Ectodermal cell (in vitro differentiated cells): ENCODE data around the gene LOXL4.
"Not testable (repeated sequence)": the region's sequence is repeated elsewhere in the genome, so short reads cannot be mapped to it uniquely, and the experiment has no call there.

Experiments used
- H3K27ac ChIP-seq: 2 replicates; pipeline ENCODE4 v1.7.0; 2013; ENCODE audit warnings: mild to moderate bottlenecking, low read depth, low read length; ENCODE audit not compliant: insufficient read depth, poor library complexity, severe bottlenecking
- H3K27me3 ChIP-seq: 2 replicates; pipeline ENCODE4 v1.7.0; 2013; ENCODE audit warnings: mild to moderate bottlenecking, low read length; ENCODE audit not compliant: insufficient read depth, control insufficient read depth, poor library complexity, severe bottlenecking
- H3K36me3 ChIP-seq: one replicate; pipeline ENCODE4 v1.7.0; 2013; ENCODE audit warnings: low read length; ENCODE audit not compliant: control insufficient read depth, insufficient read depth
- H3K4me1 ChIP-seq: one replicate; pipeline ENCODE4 v1.7.0; 2013; ENCODE audit warnings: low read length; ENCODE audit not compliant: control insufficient read depth, insufficient read depth
- H3K4me3 ChIP-seq: 2 replicates; pipeline ENCODE4 v1.7.0; 2013; ENCODE audit warnings: low read depth, low read length, control low read depth; ENCODE audit not compliant: insufficient read depth
- H3K9me3 ChIP-seq: 2 replicates; pipeline ENCODE4 v1.7.0; 2013; ENCODE audit warnings: mild to moderate bottlenecking, low read length, moderate library complexity; ENCODE audit not compliant: control insufficient read depth
- WGBS, 2 experiments: methylation state at CpG; one replicate each; pipeline ENCODE4 v1.1.7; 2013; ENCODE audit warnings: missing lambda C conversion rate in 2 of 2; 5-methylcytosine and 5-hydroxymethylcytosine counted together

LOXL4 gene

DNA sequence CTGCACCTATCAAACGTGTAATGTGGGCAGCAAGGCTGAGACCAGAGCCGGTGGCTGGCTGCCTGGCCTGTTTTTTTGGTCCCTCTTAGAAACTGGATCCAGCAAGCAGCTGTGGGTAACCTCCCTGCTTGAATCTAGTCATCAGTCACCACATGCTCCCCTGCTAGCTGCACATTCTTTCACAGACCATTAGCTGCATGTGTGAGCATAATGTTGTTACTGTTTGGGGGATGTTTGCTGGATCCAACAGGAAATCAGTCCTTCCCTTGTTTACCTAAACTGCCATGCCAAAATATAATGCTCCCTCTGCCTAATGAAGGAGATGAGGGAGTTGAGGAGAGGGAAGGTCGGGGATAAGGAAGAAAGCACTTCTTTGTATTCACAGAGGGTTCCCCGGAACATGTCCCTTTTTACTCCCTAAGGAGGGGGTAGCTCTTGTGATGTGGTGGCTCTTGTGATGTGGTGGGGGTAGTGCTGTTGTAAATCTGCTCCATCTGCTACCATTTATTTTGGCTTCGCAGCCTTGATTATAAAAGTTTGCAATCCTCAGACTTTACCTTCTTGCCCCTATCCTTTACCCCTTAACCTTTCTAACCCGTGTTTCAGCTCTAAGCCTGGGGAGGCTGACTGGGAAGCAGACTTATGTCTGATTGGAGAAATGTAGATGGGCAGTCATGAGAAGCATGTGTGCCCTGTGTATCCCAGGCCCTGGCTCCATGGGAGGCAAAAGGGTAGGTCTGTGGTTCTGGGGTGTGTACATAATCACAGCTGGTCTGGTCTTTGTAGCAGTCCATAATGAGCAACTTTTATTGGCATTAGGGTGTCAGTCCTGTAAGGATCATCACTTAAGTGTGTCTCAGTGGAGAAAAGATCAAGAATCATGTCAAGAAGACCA, 20.8 kb downstream of the LOXL4 start:
- Histone ChIP-seq H3K9me3 (no peaks in the 10 kb centered on the region), H3K36me3 (peaks cover 3% of the 10 kb centered on the region), H3K27me3 (no peaks in the 10 kb centered on the region), H3K4me3 (no peak overlapping the region), H3K4me1 (no peaks in the 10 kb centered on the region), H3K27ac (no peak overlapping the region)
- 90% methylated on average over 5 to 6 of the region's 6 CpGs for WGBS, 2 experiments

DNA sequence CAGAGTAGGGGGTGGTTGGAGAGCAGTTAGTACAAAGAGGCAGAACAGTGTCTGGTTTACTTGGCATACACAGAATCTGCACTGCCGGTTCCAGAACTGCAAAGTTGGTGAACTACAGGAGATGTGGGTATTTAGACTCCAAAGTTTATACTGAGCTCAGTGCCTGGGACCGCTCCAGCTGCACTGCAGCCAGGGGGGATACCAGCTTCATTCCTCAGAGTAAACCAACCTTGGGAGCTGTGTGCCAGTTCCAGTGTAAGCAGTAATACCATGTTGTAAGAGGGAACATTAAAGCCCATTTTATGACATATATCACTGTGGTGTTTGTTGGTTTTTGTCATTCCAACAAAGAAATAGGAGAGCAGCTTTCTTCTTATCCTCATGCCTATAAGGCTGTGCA, 23.4 kb downstream of the LOXL4 start:
- WGBS, 2 experiments, result 95 to 96% methylated on average over 2 of the region's 2 CpGs
- Histone ChIP-seq H3K4me3 (no peak overlapping the region), H3K27me3 (no peaks in the 10 kb centered on the region), H3K9me3 (no peaks in the 10 kb centered on the region), H3K36me3 (peaks cover 3% of the 10 kb centered on the region), H3K27ac (no peak overlapping the region), H3K4me1 (no peaks in the 10 kb centered on the region)

DNA sequence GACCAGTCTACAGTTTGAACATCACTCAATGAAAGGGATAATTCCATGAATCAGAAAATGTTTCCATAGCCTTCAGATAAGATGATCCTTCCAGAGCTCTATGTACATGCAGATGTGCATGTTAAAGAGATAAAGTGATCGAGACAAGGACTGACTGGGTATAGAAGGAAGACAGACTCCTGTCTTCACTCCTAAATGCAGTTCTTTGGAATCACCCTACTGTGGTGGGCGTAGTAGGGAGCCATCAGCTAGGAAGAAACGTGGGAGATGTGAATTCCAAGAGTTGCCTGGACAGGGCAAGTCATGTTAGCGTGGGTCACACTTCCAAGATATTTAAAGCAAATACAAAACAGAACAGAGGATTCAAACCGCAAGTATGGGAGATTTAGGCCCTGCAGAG, 23.9 kb downstream of the LOXL4 start:
- Histone ChIP-seq H3K36me3 (peaks cover 3% of the 10 kb centered on the region), H3K27me3 (no peaks in the 10 kb centered on the region), H3K4me3 (no peak overlapping the region), H3K27ac (no peak overlapping the region), H3K4me1 (no peaks in the 10 kb centered on the region), H3K9me3 (no peaks in the 10 kb centered on the region)
- 92 to 99% methylated on average over 5 of the region's 5 CpGs for WGBS, 2 experiments

DNA sequence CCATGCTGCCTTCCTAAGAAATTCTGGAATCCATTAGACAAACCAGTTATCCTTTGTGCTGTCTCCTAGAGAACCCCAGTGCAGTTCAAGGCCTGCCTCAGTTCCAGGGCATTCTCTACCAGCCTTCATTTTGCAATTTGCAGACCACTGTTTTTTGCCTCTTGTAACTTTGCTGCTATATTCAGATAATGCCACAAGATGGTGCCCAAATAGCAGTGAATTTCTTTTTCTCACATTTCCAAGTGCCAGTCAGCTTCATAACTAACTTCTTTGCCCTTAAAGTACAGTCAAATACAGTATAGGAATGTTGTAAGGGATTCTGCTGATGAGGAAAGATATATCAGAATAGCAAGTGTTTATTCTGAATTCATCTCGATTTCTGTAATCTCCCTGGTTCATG, 25.2 kb downstream of the LOXL4 start:
- Histone ChIP-seq H3K27ac (no peak overlapping the region), H3K27me3 (no peaks in the 10 kb centered on the region), H3K36me3 (peaks cover 3% of the 10 kb centered on the region), H3K9me3 (no peaks in the 10 kb centered on the region), H3K4me3 (no peak overlapping the region), H3K4me1 (no peaks in the 10 kb centered on the region)
- WGBS, 2 experiments, result 100% methylated on average over 1 of the region's 1 CpG

DNA sequence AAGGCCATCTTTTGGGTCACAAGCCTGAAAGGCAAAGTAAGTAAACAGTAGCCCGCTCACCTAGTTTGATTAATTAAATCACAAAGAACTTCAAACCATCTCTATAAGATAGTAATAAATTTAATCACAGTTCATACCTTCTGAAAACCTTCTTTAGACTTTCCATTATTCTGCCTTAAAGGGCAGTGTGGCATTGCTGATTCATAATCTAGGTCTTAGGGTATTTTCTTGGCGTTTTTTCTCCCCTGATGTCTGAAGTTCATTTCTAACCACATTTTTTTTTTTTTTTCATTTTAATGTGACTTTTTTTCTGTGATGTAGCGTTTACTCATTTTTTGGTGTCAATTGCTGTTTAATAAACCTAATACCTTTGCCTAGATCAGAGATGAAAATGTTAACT, 27.5 kb downstream of the LOXL4 start:
- Histone ChIP-seq H3K36me3 (peaks cover 3% of the 10 kb centered on the region), H3K9me3 (no peaks in the 10 kb centered on the region), H3K4me1 (no peaks in the 10 kb centered on the region), H3K27ac (no peak overlapping the region), H3K27me3 (no peaks in the 10 kb centered on the region), H3K4me3 (no peak overlapping the region)
- 90% methylated on average over 2 of the region's 3 CpGs; no CpG with 5 or more reads in 1 of the 2 experiments for WGBS, 2 experiments

DNA sequence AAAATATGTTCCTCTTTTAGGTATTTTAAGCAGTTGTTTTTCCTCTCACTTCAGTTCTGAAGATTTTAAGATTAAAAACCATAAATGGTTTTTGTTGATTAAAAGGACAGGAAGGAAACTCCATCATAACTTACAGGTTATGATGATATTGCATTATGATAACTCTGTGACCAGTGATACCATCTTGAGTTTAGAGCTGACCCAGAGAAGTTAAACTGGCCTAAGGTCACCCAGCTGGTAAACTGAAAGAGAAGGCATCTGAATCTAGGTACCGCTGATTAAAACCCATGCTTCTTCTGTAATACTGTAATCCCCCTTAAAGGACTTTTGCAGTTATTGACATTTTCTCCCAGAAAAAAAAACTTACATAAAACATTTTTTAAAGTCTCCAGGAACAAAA, 29.6 kb downstream of the LOXL4 start:
- Histone ChIP-seq H3K9me3 (no peaks in the 10 kb centered on the region), H3K4me3 (no peak overlapping the region), H3K36me3 (no peaks in the 10 kb centered on the region), H3K27me3 (no peaks in the 10 kb centered on the region), H3K27ac (no peak overlapping the region), H3K4me1 (no peaks in the 10 kb centered on the region)
- WGBS, 2 experiments, result 89 to 95% methylated on average over 1 of the region's 1 CpG

DNA sequence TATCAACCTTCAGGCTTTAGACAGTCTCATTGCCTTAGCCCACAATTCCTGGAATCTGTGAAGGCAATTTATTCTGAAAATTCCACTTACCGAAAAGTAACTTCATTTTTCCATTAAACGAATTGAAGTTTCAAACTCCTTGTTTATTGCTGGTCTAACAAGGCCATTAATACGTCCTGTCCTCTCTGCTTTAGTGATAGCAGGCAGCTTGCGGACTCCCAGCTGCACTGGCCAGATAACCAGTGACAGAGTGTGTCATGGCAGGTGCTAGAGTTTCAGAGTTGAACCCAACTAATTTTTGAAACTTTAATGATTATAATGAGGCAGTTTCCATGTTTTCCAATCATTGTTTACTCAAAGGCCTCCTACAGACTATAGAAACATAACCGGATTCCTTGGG, 31.1 kb downstream of the LOXL4 start:
- Histone ChIP-seq H3K4me3 (no peak overlapping the region), H3K27me3 (no peaks in the 10 kb centered on the region), H3K27ac (no peak overlapping the region), H3K36me3 (no peaks in the 10 kb centered on the region), H3K4me1 (no peaks in the 10 kb centered on the region), H3K9me3 (no peaks in the 10 kb centered on the region)
- 92 to 95% methylated on average over 5 of the region's 5 CpGs for WGBS, 2 experiments

DNA sequence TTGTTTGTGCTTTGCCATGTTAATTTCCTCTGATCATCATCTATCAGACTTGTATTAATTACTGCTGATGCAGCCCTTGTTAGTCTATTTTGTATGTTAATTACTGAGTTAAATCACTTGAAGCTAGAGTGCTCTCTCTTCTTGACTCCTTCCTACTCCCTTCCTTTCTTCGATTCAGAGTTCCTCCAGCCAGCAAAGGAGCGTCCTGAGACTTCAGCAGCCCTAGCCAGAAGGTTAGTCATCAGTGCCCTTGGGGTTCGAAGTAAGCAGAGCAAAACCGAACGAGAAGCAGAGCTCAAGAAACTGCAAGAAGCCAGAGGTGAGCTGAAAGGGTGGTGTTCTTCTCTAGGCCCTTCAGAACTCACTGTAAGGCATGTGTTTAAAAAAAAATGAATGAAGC, 32.1 kb downstream of the LOXL4 start:
- 74 to 76% methylated on average over 5 of the region's 5 CpGs for WGBS, 2 experiments
- Histone ChIP-seq H3K4me3 (no peak overlapping the region), H3K4me1 (no peaks in the 10 kb centered on the region), H3K27ac (no peak overlapping the region), H3K9me3 (no peaks in the 10 kb centered on the region), H3K27me3 (no peaks in the 10 kb centered on the region), H3K36me3 (no peaks in the 10 kb centered on the region)

DNA sequence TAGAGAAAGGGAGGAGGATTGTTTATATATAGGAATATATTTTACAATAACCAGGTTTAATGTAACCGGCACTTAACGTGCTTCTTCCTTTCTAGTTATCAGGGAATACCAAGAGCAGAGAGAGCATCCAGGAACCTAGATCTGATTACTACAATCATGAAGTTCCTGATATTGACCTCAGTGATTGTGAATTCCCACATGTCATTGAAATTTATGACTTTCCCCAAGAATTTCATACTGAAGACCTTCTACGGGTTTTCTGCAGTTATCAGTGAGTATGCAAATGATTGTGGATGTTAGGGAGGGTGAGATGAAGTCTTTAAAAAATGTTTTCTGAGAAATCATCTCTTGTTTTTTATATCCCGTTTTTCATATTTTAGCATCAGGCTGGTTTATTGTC, 36.6 kb downstream of the LOXL4 start:
- H3K27me3 ChIP-seq, result no peaks in the 10 kb centered on the region
- 89 to 95% methylated on average over 4 of the region's 4 CpGs for WGBS, 2 experiments
- H3K27ac ChIP-seq, result no peak overlapping the region
- no peaks in the 10 kb centered on the region for H3K4me1 ChIP-seq
- no peak overlapping the region for H3K4me3 ChIP-seq
- H3K9me3 ChIP-seq, result no peaks in the 10 kb centered on the region
- H3K36me3 ChIP-seq, result no peaks in the 10 kb centered on the region

DNA sequence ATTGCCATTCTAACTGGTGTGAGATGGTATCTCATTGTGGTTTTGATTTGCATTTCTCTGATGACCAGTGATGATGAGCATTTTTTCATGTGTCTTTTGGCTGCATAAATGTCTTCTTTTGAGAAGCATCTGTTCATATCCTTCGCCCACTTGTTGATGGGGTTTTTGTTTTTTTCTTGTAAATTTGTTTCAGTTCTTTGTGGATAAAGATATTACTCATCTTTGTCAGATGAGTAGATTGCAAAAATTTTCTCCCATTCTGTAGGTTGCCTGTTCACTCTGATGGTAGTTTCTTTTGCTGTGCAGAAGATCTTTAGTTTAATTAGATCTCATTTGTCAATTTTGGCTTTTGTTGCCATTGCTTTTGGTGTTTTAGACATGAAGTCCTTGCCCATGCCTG, 39.7 kb downstream of the LOXL4 start:
- not testable (repeated sequence) for H3K9me3 ChIP-seq, H3K27ac ChIP-seq, H3K36me3 ChIP-seq, H3K4me3 ChIP-seq, H3K27me3 ChIP-seq, H3K4me1 ChIP-seq
- WGBS, 2 experiments, result 86 to 88% methylated on average over 1 of the region's 1 CpG
